NCI-H446 (cell line): ENCODE results near the gene NOTCH2.

Experiments used
- DNase-seq, 2 experiments: peaks; one replicate each; lab custom pipeline; 2025; lab: John Stamatoyannopoulos, UW

Gene NOTCH2

DNA sequence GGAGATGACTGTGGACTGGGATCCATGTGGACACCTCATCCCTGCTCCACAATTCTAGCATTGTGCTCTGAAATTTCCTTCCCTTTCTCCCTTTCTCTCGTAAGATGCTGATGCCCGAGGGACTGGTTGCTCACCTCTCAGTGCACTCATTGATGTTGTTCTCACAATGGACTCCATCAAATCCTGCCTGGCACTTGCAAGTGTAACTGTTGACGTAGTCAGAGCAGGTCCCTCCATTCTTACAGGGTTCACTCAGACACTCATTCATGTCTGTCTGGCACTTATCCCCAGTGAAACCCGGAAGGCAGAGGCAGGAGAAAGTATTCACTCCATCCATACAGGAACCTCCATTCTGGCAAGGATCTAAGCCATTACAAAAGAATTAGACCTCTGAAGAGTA, 128.1 kb downstream of the NOTCH2 start:
- no peak for DNase-seq

DNA sequence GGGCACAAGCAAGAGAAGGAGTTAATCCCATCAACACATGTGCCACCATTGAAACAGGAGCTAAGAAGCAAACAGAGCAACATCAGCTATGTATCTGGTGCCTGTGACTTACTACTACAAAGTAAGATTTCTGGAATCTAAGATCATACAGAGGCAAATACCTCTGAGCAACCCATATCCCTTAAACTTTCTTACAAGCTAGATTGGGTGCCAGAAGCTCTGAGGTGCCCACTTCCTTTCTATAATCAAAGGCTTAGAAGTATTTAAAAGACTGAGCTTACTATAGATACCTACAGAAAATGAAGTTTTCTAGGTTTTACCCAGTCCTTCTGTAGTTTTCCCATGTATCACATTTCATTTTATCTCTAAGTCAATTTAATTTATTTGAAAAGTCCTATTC, 128.8 kb downstream of the NOTCH2 start:
- DNase-seq: no peak

DNA sequence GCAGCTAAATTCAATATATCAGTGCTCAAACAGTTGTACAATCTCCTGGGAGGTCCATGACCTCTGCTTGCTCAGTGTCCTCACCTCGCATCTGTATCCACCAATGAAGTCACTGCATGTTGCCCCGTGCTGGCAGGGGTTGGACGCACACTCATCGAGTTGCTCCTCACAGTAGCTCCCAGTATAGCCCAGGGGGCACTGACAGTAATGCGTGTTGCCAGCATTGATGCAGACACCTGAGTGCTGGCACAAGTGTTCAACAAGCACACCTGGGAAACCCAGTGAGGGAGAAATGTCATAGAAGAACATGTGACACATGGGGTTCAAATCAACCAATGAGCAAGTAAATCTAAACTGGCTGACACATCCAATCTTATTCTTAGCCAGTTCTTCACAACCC, 132.3 kb downstream of the NOTCH2 start:
- DNase-seq: no peak

GRCh38 chr1:119935915-119936314, 133.5 kb downstream of the NOTCH2 start:
- no peak for DNase-seq

- DNase-seq: no peak
Observed at GRCh38 chr1:119935373-119935772, 134.1 kb downstream of the NOTCH2 start.

DNA sequence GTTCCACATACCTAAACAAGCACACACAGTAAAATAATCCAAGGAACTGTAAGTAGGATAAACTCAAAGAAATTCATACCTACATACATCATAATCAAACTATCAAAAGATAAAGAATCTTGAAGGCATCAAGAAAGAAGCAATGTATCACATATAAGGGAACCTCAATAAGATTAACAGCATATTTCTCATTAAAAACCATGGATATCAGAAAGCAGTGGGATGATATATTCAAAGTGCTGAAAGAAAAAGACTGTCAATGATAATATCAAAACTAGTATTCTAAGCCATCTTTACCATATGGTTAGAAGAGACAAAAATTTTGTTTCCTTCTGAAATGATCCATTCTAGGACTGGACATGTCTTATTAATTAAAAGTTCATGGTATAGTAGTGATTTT, 136.1 kb downstream of the NOTCH2 start:
- DNase-seq: no peak

DNA sequence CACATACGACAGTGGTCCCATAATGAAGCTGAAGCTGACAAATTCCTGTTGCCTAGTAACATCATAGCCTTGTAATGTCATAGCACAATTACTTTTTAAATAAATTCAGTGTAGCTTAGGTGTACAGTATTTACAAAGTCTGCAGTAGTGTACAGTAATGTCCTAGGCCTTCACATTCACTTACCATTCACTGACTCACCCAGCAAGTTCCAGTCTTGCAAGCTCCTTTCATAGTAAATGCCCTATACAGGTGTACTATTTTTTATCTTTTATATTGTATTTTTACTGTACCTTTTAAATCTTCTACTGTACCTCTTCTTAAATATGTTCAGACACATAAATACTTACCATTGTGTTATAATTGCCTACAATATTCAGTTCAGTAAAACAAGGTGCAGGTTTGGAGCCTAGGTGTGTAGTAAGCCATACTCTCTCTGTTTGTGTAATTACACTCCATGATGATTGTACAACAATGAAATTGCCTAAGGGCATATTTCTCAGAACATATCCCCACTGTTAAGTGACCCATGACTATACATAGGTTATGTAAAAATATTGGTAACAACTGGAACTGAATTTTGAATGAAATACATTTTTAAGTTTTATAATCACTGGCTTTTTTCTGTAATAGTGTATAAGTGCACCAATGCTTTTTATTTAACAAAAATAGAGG, 139.7 kb downstream of the NOTCH2 start:
- no peak for DNase-seq

- DNase-seq: no peak
Observed at GRCh38 chr1:119926553-119926952, 142.9 kb downstream of the NOTCH2 start.

DNA sequence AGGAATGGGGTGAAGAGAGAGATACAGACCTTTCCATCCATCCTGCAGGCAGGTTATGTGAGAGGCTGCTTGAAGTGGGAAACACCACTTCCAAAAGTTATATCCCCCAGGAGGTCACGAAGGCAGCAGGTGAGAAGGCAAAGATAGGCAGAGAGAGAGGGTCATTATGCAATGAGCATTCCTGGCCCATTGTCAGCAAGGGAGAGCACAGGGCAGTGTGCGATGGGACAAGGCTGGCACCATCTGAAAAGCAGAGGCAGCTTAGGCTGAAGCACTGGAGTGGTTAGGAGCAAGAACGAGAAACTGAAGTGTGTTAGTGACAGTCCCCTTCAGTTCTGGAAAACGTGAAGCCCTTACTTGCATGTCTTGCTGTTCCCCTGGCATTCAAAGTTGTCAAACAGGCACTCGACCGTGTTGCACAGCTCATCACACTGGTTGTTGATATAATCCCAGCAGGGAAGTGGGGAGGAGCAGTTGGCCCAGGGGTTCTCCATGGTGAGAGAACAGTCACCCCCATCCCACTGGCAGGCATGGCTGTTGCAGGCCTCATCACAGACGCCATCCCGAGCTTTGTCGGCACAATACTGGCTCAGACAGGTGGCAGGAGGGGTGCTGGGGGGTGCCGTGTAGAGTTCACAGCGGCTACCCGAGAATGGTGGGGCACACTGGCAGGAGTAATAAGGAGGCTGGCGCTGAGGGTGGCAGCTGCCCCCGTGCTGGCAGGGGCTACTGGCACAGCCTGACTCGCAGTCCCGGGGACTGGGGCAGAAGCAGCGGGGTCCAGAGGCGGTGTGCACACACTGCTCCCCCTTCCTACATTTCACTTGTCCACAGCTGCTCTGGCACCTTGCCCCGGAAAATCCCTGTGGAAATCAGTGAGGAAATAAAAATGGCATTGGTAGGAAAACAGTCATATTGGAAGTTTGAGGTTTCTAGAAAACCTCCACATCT, 144.2 kb downstream of the NOTCH2 start:
- DNase-seq: no peak

GRCh38 chr1:119920104-119920968, 149.1 kb downstream of the NOTCH2 start:
- no peak for DNase-seq

DNA sequence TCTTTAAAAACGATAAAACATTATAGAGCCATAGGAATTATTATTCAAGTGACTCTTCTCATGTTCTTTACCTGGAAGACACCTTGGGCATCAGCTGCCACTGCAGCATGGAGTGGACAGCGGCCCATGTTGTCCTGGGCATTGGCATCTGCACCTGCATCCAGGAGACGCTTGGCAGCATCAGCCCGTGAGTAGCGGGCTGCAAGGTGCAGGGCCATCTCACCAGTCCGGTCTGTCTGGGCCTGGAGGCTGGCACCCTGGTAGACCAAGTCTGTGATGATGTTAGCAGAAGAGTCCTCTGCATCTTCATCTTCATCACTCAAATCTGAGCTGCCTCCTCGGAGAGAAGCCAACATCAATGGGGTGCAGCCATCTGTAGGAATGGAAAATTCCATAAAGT, 150.2 kb downstream of the NOTCH2 start:
- no peak for DNase-seq

DNA sequence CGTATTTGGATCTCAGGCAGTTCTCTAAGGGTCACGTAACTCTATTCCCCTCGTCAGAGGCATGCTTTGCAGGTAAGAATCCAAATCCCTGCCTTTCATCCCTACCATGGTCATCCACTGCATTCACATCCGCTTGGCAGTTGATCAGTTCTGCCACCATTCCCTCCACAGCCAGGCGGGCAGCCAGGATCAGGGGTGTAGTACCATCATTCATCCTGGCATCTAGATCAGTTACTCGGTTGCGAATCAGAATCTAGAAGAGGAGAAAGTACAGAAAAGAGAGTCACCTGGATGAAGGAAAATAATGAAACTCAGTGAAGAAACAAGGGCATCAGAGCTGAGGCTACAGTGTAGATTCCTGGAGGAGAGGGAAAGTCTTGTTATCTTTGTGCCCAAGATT, 151.2 kb downstream of the NOTCH2 start:
- no peak for DNase-seq

DNA sequence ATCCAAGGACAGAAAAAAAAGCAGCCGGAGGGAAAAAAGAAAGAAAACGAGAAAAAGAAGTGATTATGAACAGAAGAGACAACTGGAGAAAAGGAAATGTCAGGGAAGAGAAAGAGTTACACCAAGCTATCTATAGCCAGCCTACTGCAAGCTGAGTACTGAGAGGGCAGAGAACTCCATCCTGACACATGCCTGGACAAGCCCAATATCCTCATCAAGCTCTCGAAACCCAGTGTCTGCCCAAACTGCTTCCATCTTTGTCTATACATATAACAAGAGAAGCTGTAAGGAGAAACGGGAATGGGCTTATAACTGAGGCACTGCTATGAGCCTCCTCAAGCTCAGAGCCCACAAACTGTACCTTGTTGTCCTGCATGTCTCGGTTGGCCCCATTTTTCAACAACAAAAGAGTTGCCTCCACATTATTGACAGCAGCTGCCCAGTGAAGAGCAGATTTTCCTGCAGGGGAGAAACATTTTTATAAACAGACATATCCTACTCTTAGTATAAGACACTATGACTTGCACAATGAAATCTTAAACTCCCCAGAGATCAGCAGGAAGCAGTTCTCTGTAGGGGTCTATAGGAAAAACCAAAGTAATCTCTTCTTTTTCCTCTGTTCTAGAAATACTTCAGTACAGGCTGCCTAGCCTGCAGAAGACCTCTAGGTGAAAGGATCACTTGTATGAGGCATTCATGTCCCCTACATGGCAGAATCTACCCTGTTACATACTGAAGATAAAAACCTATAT, 152.0 kb downstream of the NOTCH2 start:
- no peak for DNase-seq

- no peak for DNase-seq
Observed at GRCh38 chr1:119915517-119915916, 153.9 kb downstream of the NOTCH2 start.

GRCh38 chr1:119914071-119914470, 155.4 kb downstream of the NOTCH2 start:
- no peak for DNase-seq

DNA sequence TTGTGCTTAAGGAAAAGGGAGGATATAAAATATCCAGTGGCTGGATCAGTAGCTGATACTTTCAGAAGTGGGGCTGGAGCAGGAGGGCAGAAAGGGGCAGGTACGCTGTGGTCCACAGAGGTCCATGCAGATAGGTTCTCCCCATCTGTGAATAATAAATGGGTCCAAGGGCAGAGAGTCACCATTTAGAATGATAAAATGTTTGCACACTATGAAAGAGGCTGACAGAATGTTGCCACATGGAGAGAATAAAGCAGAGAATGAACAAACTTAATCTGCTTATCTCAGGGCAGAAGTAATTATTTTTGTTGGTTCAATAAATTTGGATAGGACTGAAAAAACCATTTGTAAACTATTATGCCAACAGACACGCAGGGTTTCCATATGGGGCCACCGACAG, 156.5 kb downstream of the NOTCH2 start:
- no peak for DNase-seq

DNA sequence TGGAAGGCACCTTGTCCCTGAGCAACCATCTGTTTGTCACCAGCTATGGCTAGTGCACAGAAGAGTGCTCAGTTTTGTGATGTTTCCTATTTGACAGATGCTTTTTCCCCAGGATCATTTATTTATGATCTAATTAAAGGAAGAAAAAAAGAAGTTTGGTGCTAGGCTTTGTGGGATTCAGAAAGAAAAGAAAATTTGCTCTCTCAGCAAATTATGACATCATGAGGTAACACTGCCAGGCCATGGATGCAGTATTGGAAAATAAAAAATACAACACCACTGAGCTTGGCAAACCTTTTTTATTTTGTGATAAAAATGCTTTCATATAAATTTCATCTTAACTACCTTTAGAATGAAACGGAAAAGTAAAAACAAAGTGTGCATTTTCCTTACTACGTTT, 157.7 kb downstream of the NOTCH2 start:
- DNase-seq: no peak

GRCh38 chr1:119910618-119911017, 158.8 kb downstream of the NOTCH2 start:
- DNase-seq: no peak

GRCh38 chr1:119909890-119910596, 159.4 kb downstream of the NOTCH2 start:
- DNase-seq: no peak

DNA sequence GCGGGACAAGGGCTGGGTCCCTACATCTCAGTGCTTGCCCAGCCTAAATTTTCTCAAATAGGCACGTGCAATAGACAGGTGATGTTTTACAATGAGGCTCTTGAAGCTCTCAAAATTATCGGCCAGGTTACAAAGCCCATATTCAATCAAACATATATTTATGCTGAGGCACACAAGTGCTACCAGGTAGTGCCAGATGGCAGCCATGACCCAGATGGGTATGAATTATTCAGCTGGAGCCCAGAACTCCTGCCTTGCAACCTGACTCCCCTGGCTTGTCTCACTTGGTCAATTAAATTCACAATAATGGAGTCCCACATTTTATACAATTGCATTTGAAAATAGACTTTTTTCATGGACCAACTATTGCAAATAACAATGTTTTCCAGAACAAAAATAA, 160.8 kb downstream of the NOTCH2 start:
- no peak for DNase-seq
